Osteoblast (primary cell): ENCODE data around the gene EBPL. TPM values are rescaled to one million over a fixed set of nuclear protein-coding genes. Genes with fewer than 3 reads are reported as not detected.

Experiments used
- DNase-seq: peaks from one replicate; pipeline ENCODE4 v3.0.0; 2011; ENCODE audit warnings: low spot score, mixed read lengths; ENCODE audit not compliant: insufficient read length; ENCODE audit errors: missing footprints
- H2AFZ ChIP-seq: 2 replicates; pipeline ENCODE4 v1.6.0; 2011; ENCODE audit warnings: mild to moderate bottlenecking, low read length
- H3K27ac ChIP-seq: 2 replicates; pipeline ENCODE4 v1.5.1; 2011; ENCODE audit warnings: mild to moderate bottlenecking, low read depth, low read length, moderate library complexity
- H3K27me3 ChIP-seq: 2 replicates; pipeline ENCODE4 v1.6.0; 2012; ENCODE audit warnings: mild to moderate bottlenecking, control low read depth, inconsistent platforms, low read length, moderate library complexity; ENCODE audit not compliant: insufficient read depth
- H3K36me3 ChIP-seq: 2 replicates; pipeline ENCODE4 v1.5.1; 2011; ENCODE audit warnings: mild to moderate bottlenecking, low read length, control low read depth, moderate library complexity; ENCODE audit not compliant: insufficient read depth
- H3K4me1 ChIP-seq: 2 replicates; pipeline ENCODE4 v1.5.1; 2011; ENCODE audit warnings: mild to moderate bottlenecking, low read length, control low read depth, moderate library complexity; ENCODE audit not compliant: insufficient read depth
- H3K4me2 ChIP-seq: 2 replicates; pipeline ENCODE4 v1.6.0; 2011; ENCODE audit warnings: mild to moderate bottlenecking, low read length; ENCODE audit not compliant: insufficient read depth
- H3K4me3 ChIP-seq: fragments of 200-600 bp; sonication (generic); 3 replicates; pipeline ENCODE4 v1.5.1; 2012; ENCODE audit warnings: mild to moderate bottlenecking, low read length, inconsistent platforms; ENCODE audit not compliant: insufficient read depth
- H3K79me2 ChIP-seq: 2 replicates; pipeline ENCODE4 v1.6.0; 2012; ENCODE audit warnings: mild to moderate bottlenecking, low read length, control low read depth, inconsistent platforms; ENCODE audit not compliant: insufficient read depth
- H3K9me3 ChIP-seq: 2 replicates; pipeline ENCODE4 v1.5.1; 2011; ENCODE audit warnings: low read depth, low read length, control low read depth
- H4K20me1 ChIP-seq: 2 replicates; pipeline ENCODE4 v1.6.0; 2012; ENCODE audit warnings: mild to moderate bottlenecking, low read length, control low read depth; ENCODE audit not compliant: insufficient read depth
- CTCF ChIP-seq: IDR thresholded peaks from 2 replicates; pipeline ENCODE4 v1.5.1; 2011; ENCODE audit warnings: mild to moderate bottlenecking, low read depth, low read length, moderate library complexity; ENCODE audit errors: extremely low read depth
- total RNA-seq: library from RNA; depleted of rRNA; stranded (reverse); fragments of >200 nt; gene quantifications from 2 replicates; pipeline ENCODE4 v1.2.3, GENCODE V29; 2012

Gene EBPL
- total RNA-seq, 1 donor: 26.1 TPM

GRCh38 chr13:49630580-49630979 is 60.7 kb downstream of the EBPL start:
- Histone ChIP-seq H4K20me1 (no peaks in the 10 kb centered on the region), H3K4me3 (no peak overlapping the region), H3K4me2 (no peak overlapping the region), H3K27me3 (no peaks in the 10 kb centered on the region), H2AFZ (no peak overlapping the region), H3K27ac (no peak overlapping the region), H3K9me3 (no peaks in the 10 kb centered on the region), H3K4me1 (no peaks in the 10 kb centered on the region), H3K79me2 (no peaks in the 10 kb centered on the region), H3K36me3 (no peaks in the 10 kb centered on the region)
- no peak for DNase-seq
- TF ChIP-seq CTCF: no peak

- H3K36me3 ChIP-seq: no peaks in the 10 kb centered on the region
- TF ChIP-seq CTCF: no peak
- H3K79me2 ChIP-seq: no peaks in the 10 kb centered on the region
- H2AFZ ChIP-seq: no peak overlapping the region
- H3K27me3 ChIP-seq: no peaks in the 10 kb centered on the region
- no peaks in the 10 kb centered on the region for H4K20me1 ChIP-seq
- H3K9me3 ChIP-seq: no peaks in the 10 kb centered on the region
- no peaks in the 10 kb centered on the region for H3K4me1 ChIP-seq
- no peak overlapping the region for H3K4me2 ChIP-seq
- no peak overlapping the region for H3K4me3 ChIP-seq
- no peak for DNase-seq
- H3K27ac ChIP-seq: no peak overlapping the region
Measured at GRCh38 chr13:49629947-49630346, 61.3 kb downstream of the EBPL start.

- H3K4me3 ChIP-seq: no peak overlapping the region
- H3K4me2 ChIP-seq: no peak overlapping the region
- no peaks in the 10 kb centered on the region for H3K79me2 ChIP-seq
- H3K36me3 ChIP-seq: no peaks in the 10 kb centered on the region
- DNase-seq: no peak
- H2AFZ ChIP-seq: no peak overlapping the region
- H3K27ac ChIP-seq: no peak overlapping the region
- no peaks in the 10 kb centered on the region for H4K20me1 ChIP-seq
- no peaks in the 10 kb centered on the region for H3K27me3 ChIP-seq
- TF ChIP-seq CTCF: no peak
- H3K9me3 ChIP-seq: no peaks in the 10 kb centered on the region
- H3K4me1 ChIP-seq: no peaks in the 10 kb centered on the region
Measured at GRCh38 chr13:49629196-49629938, 61.9 kb downstream of the EBPL start.

- Histone ChIP-seq H4K20me1 (no peaks in the 10 kb centered on the region), H3K27ac (no peak within 1 kb of the TSS), H3K4me1 (no peaks in the 10 kb centered on the region), H3K4me3 (no peak within 1 kb of the TSS), H3K79me2 (no peaks in the 10 kb centered on the region), H3K9me3 (no peaks in the 10 kb centered on the region), H3K4me2 (no peak within 1 kb of the TSS), H3K27me3 (no peaks in the 10 kb centered on the region), H3K36me3 (no peaks in the 10 kb centered on the region), H2AFZ (peak within 1 kb of the TSS; percentile 42)
- TF ChIP-seq CTCF: no peak
- DNase-seq: no peak
Measured at GRCh38 chr13:49627831-49628652, 63.2 kb downstream of the EBPL start, which contains the start of gene ARL11. Gene ARL11 (plus strand): TSS chr13:49628507. CDS start chr13:49630448, 1,941 bp downstream.
